Mesenchymal stem cell (in vitro differentiated cells and primary cell): ENCODE measurements around the gene PRR29.

ENCODE experiments used
- DNase-seq: peaks from one replicate; pipeline ENCODE4 v3.0.0-alpha.2; 2013
- H2AFZ ChIP-seq: one replicate; pipeline ENCODE4 v1.6.1; 2013; ENCODE audit warnings: low read depth, mild to moderate bottlenecking, control low read depth, inconsistent platforms, low read length, moderate library complexity
- H2AK5ac ChIP-seq: 2 replicates; pipeline ENCODE4 v1.6.1; 2013; ENCODE audit warnings: low read length, moderate library complexity, mild to moderate bottlenecking, inconsistent platforms; ENCODE audit not compliant: severe bottlenecking
- H2BK120ac ChIP-seq: one replicate; pipeline ENCODE4 v1.6.1; 2013; ENCODE audit warnings: low read depth, mild to moderate bottlenecking, inconsistent platforms, low read length, moderate library complexity
- H2BK12ac ChIP-seq, 2 experiments: one replicate each; pipeline ENCODE4 v1.6.1; 2013; ENCODE audit warnings: inconsistent platforms in 2 of 2, low read length in 2 of 2, mild to moderate bottlenecking in 2 of 2, moderate library complexity in 2 of 2, control low read depth in 1 of 2
- H2BK15ac ChIP-seq: one replicate; pipeline ENCODE4 v1.6.1; 2013; ENCODE audit warnings: mild to moderate bottlenecking, low read depth, inconsistent platforms; ENCODE audit not compliant: poor library complexity, severe bottlenecking
- H2BK5ac ChIP-seq: 2 replicates; pipeline ENCODE4 v1.6.1; 2013; ENCODE audit warnings: low read depth, mild to moderate bottlenecking, low read length, control low read depth, inconsistent platforms; ENCODE audit not compliant: poor library complexity, severe bottlenecking
- H3K14ac ChIP-seq, 2 experiments: one replicate each; pipeline ENCODE4 v1.6.1; 2013; ENCODE audit warnings: inconsistent platforms in 2 of 2, low read length in 2 of 2, control low read depth in 1 of 2, mild to moderate bottlenecking in 1 of 2, moderate library complexity in 1 of 2
- H3K18ac ChIP-seq, 2 experiments: one replicate each; pipeline ENCODE4 v1.6.1; 2013; ENCODE audit warnings: inconsistent platforms in 2 of 2, low read length in 2 of 2, control low read depth in 1 of 2, low read depth in 1 of 2, mild to moderate bottlenecking in 1 of 2
- H3K23ac ChIP-seq, 2 experiments: one replicate each; pipeline ENCODE4 v1.6.1; 2013; ENCODE audit warnings: inconsistent platforms in 2 of 2, low read length in 2 of 2, mild to moderate bottlenecking in 2 of 2, moderate library complexity in 2 of 2, control low read depth in 1 of 2
- H3K27ac ChIP-seq: 2 replicates; pipeline ENCODE4 v1.5.1; 2013; ENCODE audit warnings: mild to moderate bottlenecking, moderate library complexity, low read length, control low read depth, inconsistent platforms; ENCODE audit not compliant: poor library complexity, severe bottlenecking
- H3K27me3 ChIP-seq, 2 experiments: 2 replicates each; pipeline versions ENCODE4 v1.6.1 to v1.7.0; 2013; ENCODE audit warnings: low read length in 2 of 2, mild to moderate bottlenecking in 2 of 2, moderate library complexity in 2 of 2, control low read depth in 1 of 2, inconsistent platforms in 1 of 2; ENCODE audit not compliant: control insufficient read depth in 1 of 2, insufficient read depth in 1 of 2
- H3K36me3 ChIP-seq, 2 experiments: 2 replicates each; pipeline versions ENCODE4 v1.6.1 to v1.7.0; 2013; ENCODE audit warnings: low read length in 2 of 2, control low read depth in 1 of 2, inconsistent platforms in 1 of 2, low read depth in 1 of 2, mild to moderate bottlenecking in 1 of 2; ENCODE audit not compliant: insufficient read depth in 2 of 2, control insufficient read depth in 1 of 2
- H3K4ac ChIP-seq, 2 experiments: one replicate each; pipeline ENCODE4 v1.6.1; 2013; ENCODE audit warnings: inconsistent platforms in 2 of 2, low read length in 2 of 2, mild to moderate bottlenecking in 2 of 2, moderate library complexity in 2 of 2, control low read depth in 1 of 2, low read depth in 1 of 2
- H3K4me1 ChIP-seq: 2 replicates; pipeline ENCODE4 v1.6.1; 2013; ENCODE audit warnings: low read depth, low read length, control low read depth; ENCODE audit not compliant: control insufficient read depth, insufficient read depth
- H3K4me2 ChIP-seq: 2 replicates; pipeline ENCODE4 v1.6.1; 2013; ENCODE audit warnings: low read length, mild to moderate bottlenecking, inconsistent platforms; ENCODE audit not compliant: poor library complexity, severe bottlenecking
- H3K4me3 ChIP-seq, 2 experiments: 2 replicates each; pipeline versions ENCODE4 v1.5.1 to v1.7.0; 2013; ENCODE audit warnings: low read length in 2 of 2, mild to moderate bottlenecking in 2 of 2, control low read depth in 1 of 2, low read depth in 1 of 2; ENCODE audit not compliant: insufficient read depth in 1 of 2
- H3K79me1 ChIP-seq: replicated peaks from 2 replicates; pipeline ENCODE4 v1.6.1; 2013; ENCODE audit warnings: mild to moderate bottlenecking, control low read depth, low read length, inconsistent platforms; ENCODE audit not compliant: poor library complexity, severe bottlenecking
- H3K9ac ChIP-seq: 2 replicates; pipeline ENCODE4 v1.7.0; 2013; ENCODE audit warnings: mild to moderate bottlenecking, low read length, moderate library complexity
- H3K9me3 ChIP-seq: 2 replicates; pipeline ENCODE4 v1.7.0; 2013; ENCODE audit warnings: mild to moderate bottlenecking, low read length; ENCODE audit not compliant: control insufficient read depth
- H4K8ac ChIP-seq: one replicate; pipeline ENCODE4 v1.6.1; 2013; ENCODE audit warnings: inconsistent platforms, mild to moderate bottlenecking, low read length, moderate library complexity
- H4K91ac ChIP-seq: one replicate; pipeline ENCODE4 v1.6.1; 2013; ENCODE audit warnings: mild to moderate bottlenecking, low read length, inconsistent platforms
- WGBS: methylation state at CpG from one replicate; pipeline ENCODE4 v1.1.7; 2013; ENCODE audit warnings: mixed read lengths; 5-methylcytosine and 5-hydroxymethylcytosine counted together

The PRR29 gene

DNA sequence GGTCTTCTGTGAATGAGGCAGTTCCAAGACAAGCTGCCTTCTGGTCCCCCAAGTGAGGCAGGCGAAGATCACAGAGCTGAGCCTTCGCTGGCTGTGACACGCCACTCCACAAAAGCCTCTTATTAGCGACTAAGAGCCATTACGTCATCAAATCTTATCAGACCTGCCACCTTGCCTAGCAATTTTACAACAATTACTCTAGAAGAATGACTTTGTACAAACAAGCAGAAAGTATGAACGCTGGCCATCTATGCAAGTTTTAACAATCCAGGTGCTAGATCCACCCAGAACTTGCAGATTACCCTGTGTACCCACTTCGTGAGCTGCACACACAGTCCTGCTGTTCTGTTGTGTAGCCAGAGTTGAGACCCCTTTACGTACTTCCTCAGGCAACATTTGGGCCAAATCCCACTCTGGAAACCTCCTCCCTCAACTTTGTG lies 26.1 kb downstream of the PRR29 start:
- Histone ChIP-seq H2BK15ac (no peak overlapping the region), H2BK5ac (no peak overlapping the region), H3K4me2 (no peak overlapping the region), H3K4me3 (no peak overlapping the region), H3K4me1 (peaks cover 2% of the 10 kb centered on the region), H2BK12ac (no peak overlapping the region), H2BK120ac (no peak overlapping the region), H4K8ac (no peak overlapping the region), H3K27ac (no peak overlapping the region), H3K9ac (no peak overlapping the region), H3K27me3 (peaks cover 6 to 9% of the 10 kb centered on the region in 2 experiments), H3K4ac (no peak overlapping the region), H2AK5ac (no peak overlapping the region), H3K79me1 (no peaks in the 10 kb centered on the region), H3K9me3 (no peaks in the 10 kb centered on the region), H2AFZ (no peak overlapping the region), H3K14ac (no peak overlapping the region), H3K36me3 (no peaks in the 10 kb centered on the region), H3K18ac (no peak overlapping the region), H3K23ac (no peak overlapping the region), H4K91ac (no peak overlapping the region)
- WGBS = 84% methylated on average over 8 of the region's 8 CpGs
- DNase-seq = no peak

DNA sequence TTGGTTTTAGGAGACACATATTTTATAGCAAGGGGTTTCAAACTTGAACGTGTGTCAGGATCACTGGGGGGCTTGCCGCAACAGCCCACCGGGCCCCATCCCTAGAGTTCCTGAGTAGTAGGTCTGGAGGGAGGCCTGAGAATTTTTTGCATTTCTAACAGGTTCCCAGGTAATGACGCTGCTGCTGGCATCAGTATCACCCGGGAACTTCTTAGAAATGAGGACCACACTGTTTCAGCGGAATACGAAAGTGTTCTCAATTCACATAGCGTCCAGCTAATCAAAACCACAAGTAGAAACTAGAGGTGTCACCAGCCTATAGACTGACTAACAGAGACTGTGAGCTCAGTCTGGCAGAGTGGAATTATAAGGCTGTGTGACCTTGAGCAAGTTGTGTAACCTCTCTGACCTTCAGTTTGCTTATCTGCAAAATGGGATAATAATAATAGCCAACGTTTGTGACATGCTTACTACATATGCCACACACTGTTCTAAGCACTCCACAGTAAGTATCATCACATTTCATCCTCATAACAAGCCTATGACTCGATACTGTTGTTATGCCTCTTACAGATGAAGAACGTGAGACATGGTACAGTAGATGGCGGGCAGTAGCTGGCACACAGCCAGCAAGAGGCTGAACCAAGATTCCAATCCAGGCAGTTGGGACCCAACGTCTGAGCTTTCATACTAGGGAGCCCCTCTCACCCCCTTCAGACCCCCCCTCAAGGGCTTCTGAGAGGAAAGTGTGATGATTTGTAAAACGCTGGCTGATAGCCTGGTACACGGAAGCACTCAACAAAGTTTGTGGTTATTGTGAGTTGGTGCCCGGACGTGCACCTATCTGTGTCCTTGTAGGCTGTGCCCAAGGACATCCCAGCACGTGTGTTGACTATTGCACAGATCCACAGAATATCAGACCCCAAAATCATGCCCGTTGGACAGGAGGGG lies 26.9 kb downstream of the PRR29 start:
- Histone ChIP-seq H3K79me1 (no peaks in the 10 kb centered on the region), H2AFZ (no peak overlapping the region), H3K4me2 (no peak overlapping the region), H3K27ac (no peak overlapping the region), H2BK5ac (no peak overlapping the region), H4K8ac (no peak overlapping the region), H3K23ac (no peak overlapping the region), H3K4ac (no peak overlapping the region), H3K4me1 (peaks cover 2% of the 10 kb centered on the region), H2AK5ac (no peak overlapping the region), H4K91ac (no peak overlapping the region), H3K9me3 (no peaks in the 10 kb centered on the region), H3K4me3 (no peak overlapping the region), H2BK15ac (no peak overlapping the region), H3K14ac (no peak overlapping the region), H3K9ac (no peak overlapping the region), H3K18ac (no peak overlapping the region), H2BK120ac (no peak overlapping the region), H3K36me3 (no peaks in the 10 kb centered on the region), H3K27me3 (peaks cover 3 to 5% of the 10 kb centered on the region in 2 experiments), H2BK12ac (no peak overlapping the region)
- 84% methylated on average over 16 of the region's 19 CpGs for WGBS
- no peak for DNase-seq

DNA sequence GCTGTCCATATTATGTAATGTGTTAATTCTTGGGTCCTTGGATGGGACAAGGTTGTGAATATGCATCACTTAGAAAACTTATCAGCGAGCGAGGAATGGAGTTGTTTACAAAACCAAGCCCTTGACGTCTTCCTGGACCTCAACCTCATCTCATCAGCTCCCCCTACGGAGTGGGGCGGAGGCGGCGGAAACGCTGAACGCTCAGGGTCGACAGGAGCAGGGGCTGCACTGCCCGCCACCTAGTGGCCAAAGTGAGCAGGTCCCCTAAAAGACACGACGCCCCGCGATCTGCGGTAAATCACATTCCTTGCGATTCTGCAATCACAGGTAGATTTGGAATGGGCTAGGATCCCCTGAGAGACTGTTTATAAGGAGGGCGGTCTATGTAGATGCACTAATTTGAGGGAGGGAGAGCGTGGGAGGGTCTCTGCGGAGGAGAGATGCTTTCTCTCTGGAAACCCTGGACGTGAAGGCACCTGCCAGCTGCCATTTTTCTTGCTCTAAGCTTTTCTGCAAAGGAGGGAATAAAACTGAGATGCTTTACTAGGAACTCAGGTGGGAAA lies 27.7 kb downstream of the PRR29 start:
- Histone ChIP-seq H3K36me3 (no peaks in the 10 kb centered on the region), H4K91ac (no peak overlapping the region), H2BK12ac (no peak overlapping the region), H3K4me1 (no peaks in the 10 kb centered on the region), H3K27ac (no peak overlapping the region), H2BK15ac (no peak overlapping the region), H3K4ac (no peak overlapping the region), H2AK5ac (no peak overlapping the region), H2BK120ac (no peak overlapping the region), H3K4me3 (peak overlapping the region in 1 of 2 experiments; percentile 58), H3K14ac (no peak overlapping the region), H3K27me3 (no peaks in the 10 kb centered on the region), H2BK5ac (no peak overlapping the region), H4K8ac (no peak overlapping the region), H3K9ac (no peak overlapping the region), H3K18ac (no peak overlapping the region), H3K4me2 (peak overlapping the region; percentile 3), H3K23ac (no peak overlapping the region), H2AFZ (peak overlapping the region; percentile 2), H3K9me3 (no peaks in the 10 kb centered on the region), H3K79me1 (no peaks in the 10 kb centered on the region)
- 6% methylated on average over 21 of the region's 21 CpGs for WGBS
- peak; percentile 74 for DNase-seq

DNA sequence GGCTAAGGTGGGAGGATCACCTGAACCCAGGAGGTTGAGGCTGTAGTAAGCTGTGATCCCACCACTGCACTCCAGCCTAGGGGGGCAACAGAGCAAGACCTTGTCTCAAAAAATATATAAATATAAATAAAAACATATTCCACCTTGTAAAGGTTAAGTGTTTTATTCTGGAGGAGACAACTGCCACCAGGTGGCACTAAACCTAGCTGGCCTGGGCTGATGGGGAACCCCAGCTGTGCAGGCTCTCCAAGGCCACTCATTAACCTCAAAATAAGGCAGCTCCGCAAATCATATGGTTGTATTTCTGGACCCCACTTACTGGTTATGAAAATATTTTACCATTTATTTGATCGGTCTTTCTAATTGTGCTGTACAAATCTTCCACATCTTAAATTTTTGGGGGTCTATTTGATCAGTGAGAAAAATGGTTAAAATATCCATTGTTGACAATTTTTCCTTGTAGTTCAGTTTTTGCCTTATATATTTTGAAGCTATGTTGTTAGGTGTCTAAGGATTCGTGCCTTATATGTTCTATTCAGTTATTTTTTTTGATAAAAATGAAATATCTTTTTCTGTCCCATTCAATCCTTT lies 30.8 kb downstream of the PRR29 start:
- Histone ChIP-seq H4K91ac (no peak overlapping the region), H3K4me3 (no peak overlapping the region), H2BK120ac (no peak overlapping the region), H3K79me1 (no peaks in the 10 kb centered on the region), H3K9me3 (no peaks in the 10 kb centered on the region), H3K18ac (no peak overlapping the region), H3K23ac (no peak overlapping the region), H3K27ac (no peak overlapping the region), H3K27me3 (no peaks in the 10 kb centered on the region), H3K4ac (no peak overlapping the region), H3K4me1 (no peaks in the 10 kb centered on the region), H3K14ac (no peak overlapping the region), H3K36me3 (no peaks in the 10 kb centered on the region), H2BK12ac (no peak overlapping the region), H2BK5ac (no peak overlapping the region), H3K9ac (no peak overlapping the region), H2AFZ (no peak overlapping the region), H4K8ac (no peak overlapping the region), H3K4me2 (no peak overlapping the region), H2AK5ac (no peak overlapping the region), H2BK15ac (no peak overlapping the region)
- WGBS = no CpG with 5 or more reads among the region's 3 CpGs
- peak; percentile 66 for DNase-seq
